OCI-LY3 (cell line): ENCODE measurements around the gene GATA2.

ENCODE experiments used
- H2AFZ ChIP-seq: fragments of 200-600, 300-600 bp; shearing (Covaris generic); 2 replicates; pipeline ENCODE4 v1.6.0; 2014; ENCODE audit warnings: antibody characterized with exemption, low read depth, low read length
- H3K27ac ChIP-seq: fragments of 200-600, 300-600 bp; sonication (generic); 2 replicates; pipeline ENCODE4 v1.5.1; 2014; ENCODE audit warnings: mild to moderate bottlenecking, low read length, moderate library complexity, mixed read lengths
- H3K27me3 ChIP-seq: fragments of 200-600, 300-600 bp; sonication (generic); 2 replicates; pipeline ENCODE4 v1.6.1; 2014; ENCODE audit warnings: low read depth, low read length, mixed read lengths
- H3K36me3 ChIP-seq: fragments of 200-600, 300-600 bp; sonication (generic); replicated peaks from 2 replicates; pipeline ENCODE3; 2014; ENCODE audit warnings: low read depth, low read length, mixed read lengths
- H3K4me1 ChIP-seq: fragments of 300-600, 200-600 bp; sonication (generic); 2 replicates; pipeline ENCODE4 v1.6.1; 2014; ENCODE audit warnings: low read length, mixed read lengths
- H3K4me2 ChIP-seq: fragments of 200-600, 300-600 bp; sonication (generic); 2 replicates; pipeline ENCODE4 v1.6.1; 2014; ENCODE audit warnings: low read length, mixed read lengths
- H3K4me3 ChIP-seq: fragments of 300-600, 200-600 bp; sonication (generic); 2 replicates; pipeline ENCODE4 v1.5.1; 2014; ENCODE audit warnings: antibody characterized with exemption, mild to moderate bottlenecking, low read length, moderate library complexity
- H3K79me2 ChIP-seq: fragments of 300-600, 200-600 bp; shearing (Covaris generic); 2 replicates; pipeline ENCODE4 v1.6.1; 2014; ENCODE audit warnings: mild to moderate bottlenecking, low read length, mixed read lengths
- H3K9ac ChIP-seq: fragments of 300-600, 200-600 bp; shearing (Covaris generic); 2 replicates; pipeline ENCODE4 v1.6.0; 2014; ENCODE audit warnings: mild to moderate bottlenecking, low read length, moderate library complexity
- H3K9me3 ChIP-seq: fragments of 200-600, 300-600 bp; shearing (Covaris generic); 2 replicates; pipeline ENCODE4 v1.6.1; 2014; ENCODE audit warnings: low read length, mixed read lengths; ENCODE audit not compliant: insufficient read depth
- H4K20me1 ChIP-seq: fragments of 200-600, 300-600 bp; sonication (generic); 2 replicates; pipeline ENCODE4 v1.6.1; 2016; ENCODE audit warnings: low read length, mixed read lengths; ENCODE audit not compliant: insufficient read depth
- CTCF ChIP-seq: fragments of 200-600, 300-600 bp; sonication (generic); IDR thresholded peaks from 2 replicates; pipeline ENCODE4 v1.5.1; 2014; ENCODE audit warnings: antibody characterized with exemption, low read length, low read depth
- EZH2phosphoT487 ChIP-seq: fragments of 200-600 bp; shearing (Covaris generic); IDR thresholded peaks from 2 replicates; pipeline ENCODE4 v1.6.1; 2018; ENCODE audit warnings: antibody characterized with exemption, mixed run types, low read depth

GATA2 gene

GRCh38 chr3:128503751-128504532 is 10.9 kb upstream of the GATA2 start:
- no peaks in the 10 kb centered on the region for H4K20me1 ChIP-seq
- H3K36me3 ChIP-seq = no peaks in the 10 kb centered on the region
- H3K79me2 ChIP-seq = no peaks in the 10 kb centered on the region
- H3K4me1 ChIP-seq = no peaks in the 10 kb centered on the region
- H3K9ac ChIP-seq = no peak overlapping the region
- H3K4me3 ChIP-seq = no peak overlapping the region
- H3K27me3 ChIP-seq = peaks cover 31% of the 10 kb centered on the region
- H2AFZ ChIP-seq = no peak overlapping the region
- H3K4me2 ChIP-seq = no peak overlapping the region
- TF ChIP-seq CTCF (no peak), EZH2phosphoT487 (no peak)
- H3K9me3 ChIP-seq = no peaks in the 10 kb centered on the region
- H3K27ac ChIP-seq = no peak overlapping the region

- H3K9me3 ChIP-seq = no peaks in the 10 kb centered on the region
- no peaks in the 10 kb centered on the region for H4K20me1 ChIP-seq
- H2AFZ ChIP-seq = no peak overlapping the region
- H3K4me1 ChIP-seq = no peaks in the 10 kb centered on the region
- TF ChIP-seq EZH2phosphoT487 (no peak), CTCF (no peak)
- no peak overlapping the region for H3K27ac ChIP-seq
- H3K36me3 ChIP-seq = no peaks in the 10 kb centered on the region
- peaks cover 37% of the 10 kb centered on the region for H3K27me3 ChIP-seq
- H3K4me2 ChIP-seq = no peak overlapping the region
- no peaks in the 10 kb centered on the region for H3K79me2 ChIP-seq
- H3K9ac ChIP-seq = no peak overlapping the region
- H3K4me3 ChIP-seq = no peak overlapping the region
These were observed 10.2 kb upstream of the GATA2 start for GRCh38 chr3:128503164-128503651.

GRCh38 chr3:128502712-128503111 is 9.7 kb upstream of the GATA2 start:
- H3K27ac ChIP-seq = no peak overlapping the region
- no peaks in the 10 kb centered on the region for H3K79me2 ChIP-seq
- no peaks in the 10 kb centered on the region for H3K9me3 ChIP-seq
- H3K4me1 ChIP-seq = no peaks in the 10 kb centered on the region
- H3K9ac ChIP-seq = no peak overlapping the region
- H3K27me3 ChIP-seq = peaks cover 38% of the 10 kb centered on the region
- no peaks in the 10 kb centered on the region for H4K20me1 ChIP-seq
- H3K36me3 ChIP-seq = no peaks in the 10 kb centered on the region
- TF ChIP-seq CTCF = no peak
- TF ChIP-seq EZH2phosphoT487 = no peak
- no peak overlapping the region for H3K4me2 ChIP-seq
- H3K4me3 ChIP-seq = no peak overlapping the region
- H2AFZ ChIP-seq = no peak overlapping the region

GRCh38 chr3:128501431-128501830 is 8.4 kb upstream of the GATA2 start:
- H2AFZ ChIP-seq = no peak overlapping the region
- H3K9ac ChIP-seq = no peak overlapping the region
- H3K27ac ChIP-seq = no peak overlapping the region
- no peaks in the 10 kb centered on the region for H3K36me3 ChIP-seq
- no peak overlapping the region for H3K4me3 ChIP-seq
- H3K4me2 ChIP-seq = no peak overlapping the region
- H3K4me1 ChIP-seq = no peaks in the 10 kb centered on the region
- H3K9me3 ChIP-seq = no peaks in the 10 kb centered on the region
- peaks cover 38% of the 10 kb centered on the region for H3K27me3 ChIP-seq
- TF ChIP-seq CTCF (no peak), EZH2phosphoT487 (no peak)
- no peaks in the 10 kb centered on the region for H3K79me2 ChIP-seq
- H4K20me1 ChIP-seq = no peaks in the 10 kb centered on the region
